GM12801 (cell line): ENCODE data around the gene KRTAP10-10.

ENCODE experiments used
- TF ChIP-seq, protein P1 (sequence below): IDR thresholded peaks from one replicate; pipeline ENCODE4 v1.5.1; 2011; ENCODE audit warnings: control low read depth; ENCODE audit not compliant: insufficient read length; ENCODE audit errors: extremely low read depth

Gene KRTAP10-10

DNA sequence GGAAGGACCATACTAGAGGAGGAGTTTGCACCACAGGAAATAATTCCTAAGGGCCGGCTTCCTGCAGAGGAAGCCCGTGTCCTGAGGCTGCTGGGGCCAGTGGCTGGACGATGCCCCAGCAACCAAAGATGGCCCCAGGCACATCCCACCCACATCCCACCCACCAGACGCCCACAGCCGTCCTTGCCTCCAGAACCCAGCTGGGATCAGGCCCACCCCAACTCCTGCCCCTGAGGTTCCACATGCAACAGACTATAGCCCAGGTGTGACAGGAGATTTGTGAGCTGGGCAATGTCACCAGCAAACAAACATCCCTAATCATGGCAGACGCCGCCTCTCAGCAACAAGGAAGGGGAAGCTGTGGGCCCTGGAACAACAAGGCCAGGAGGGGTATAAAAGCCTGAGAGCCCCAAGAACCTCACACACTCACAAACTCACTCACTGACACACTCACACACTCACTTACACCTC lies 10.4 kb upstream of the KRTAP10-10 start, which contains the start of gene KRTAP10-9:
TSS of gene KRTAP10-9 (plus strand) at position 421 of the 471 bp plus-strand sequence. CDS start 79 bp downstream, outside the sequence.
- TF ChIP-seq, protein P1, sequence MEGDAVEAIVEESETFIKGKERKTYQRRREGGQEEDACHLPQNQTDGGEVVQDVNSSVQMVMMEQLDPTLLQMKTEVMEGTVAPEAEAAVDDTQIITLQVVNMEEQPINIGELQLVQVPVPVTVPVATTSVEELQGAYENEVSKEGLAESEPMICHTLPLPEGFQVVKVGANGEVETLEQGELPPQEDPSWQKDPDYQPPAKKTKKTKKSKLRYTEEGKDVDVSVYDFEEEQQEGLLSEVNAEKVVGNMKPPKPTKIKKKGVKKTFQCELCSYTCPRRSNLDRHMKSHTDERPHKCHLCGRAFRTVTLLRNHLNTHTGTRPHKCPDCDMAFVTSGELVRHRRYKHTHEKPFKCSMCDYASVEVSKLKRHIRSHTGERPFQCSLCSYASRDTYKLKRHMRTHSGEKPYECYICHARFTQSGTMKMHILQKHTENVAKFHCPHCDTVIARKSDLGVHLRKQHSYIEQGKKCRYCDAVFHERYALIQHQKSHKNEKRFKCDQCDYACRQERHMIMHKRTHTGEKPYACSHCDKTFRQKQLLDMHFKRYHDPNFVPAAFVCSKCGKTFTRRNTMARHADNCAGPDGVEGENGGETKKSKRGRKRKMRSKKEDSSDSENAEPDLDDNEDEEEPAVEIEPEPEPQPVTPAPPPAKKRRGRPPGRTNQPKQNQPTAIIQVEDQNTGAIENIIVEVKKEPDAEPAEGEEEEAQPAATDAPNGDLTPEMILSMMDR, result no peak

- TF ChIP-seq, protein P1, result no peak
Observed at GRCh38 chr21:44628707-44629391, 8.3 kb upstream of the KRTAP10-10 start.

- TF ChIP-seq, protein P1, result no peak
Observed at GRCh38 chr21:44630440-44630839, 6.7 kb upstream of the KRTAP10-10 start.

DNA sequence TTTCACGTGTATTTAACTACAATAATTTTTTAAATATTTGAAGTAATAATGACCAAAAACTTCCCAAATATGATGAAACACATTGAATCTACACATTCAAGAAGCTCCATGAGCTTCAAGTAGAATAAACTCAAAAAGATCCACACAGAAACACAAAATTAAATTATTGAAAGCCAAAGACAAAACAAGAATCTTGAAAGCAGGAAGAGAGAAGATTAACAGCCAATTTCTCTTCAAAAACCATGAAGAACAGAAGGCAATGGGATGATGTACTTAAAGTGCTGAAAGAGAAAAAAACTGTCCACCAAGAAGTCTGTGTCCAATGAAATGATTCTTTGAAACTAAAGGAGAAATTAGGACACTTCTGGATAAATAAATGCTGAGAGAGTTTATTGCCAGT lies 5.1 kb upstream of the KRTAP10-10 start:
- TF ChIP-seq, protein P1, result no peak

- TF ChIP-seq, protein P1, result no peak
Observed at GRCh38 chr21:44636209-44637017, 743 bp upstream of the KRTAP10-10 start.

GRCh38 chr21:44639331-44639655 lies 2.1 kb downstream of the KRTAP10-10 start:
- TF ChIP-seq, protein P1, result no peak

- TF ChIP-seq, protein P1, result no peak
Observed at GRCh38 chr21:44640761-44641160, 3.6 kb downstream of the KRTAP10-10 start.
